Skeletal muscle satellite cell (primary cell): ENCODE measurements around the gene PET100.
A peak's percentile ranks its signal among the peaks of the same experiment; 100 is the strongest.

ENCODE experiments used
- H3K27me3 ChIP-seq: 2 replicates; pipeline ENCODE4 v1.7.0; 2013; ENCODE audit warnings: low read length; ENCODE audit not compliant: control insufficient read depth, insufficient read depth
- H3K36me3 ChIP-seq: 2 replicates; pipeline ENCODE4 v1.7.0; 2013; ENCODE audit warnings: mild to moderate bottlenecking, control low read depth, low read length; ENCODE audit not compliant: insufficient read depth
- H3K4me1 ChIP-seq: 2 replicates; pipeline ENCODE4 v1.7.0; 2013; ENCODE audit warnings: low read length; ENCODE audit not compliant: control insufficient read depth, insufficient read depth
- H3K4me2 ChIP-seq: 2 replicates; pipeline ENCODE4 v1.7.0; 2013; ENCODE audit warnings: mild to moderate bottlenecking, low read length
- H3K4me3 ChIP-seq: 2 replicates; pipeline ENCODE4 v1.7.0; 2013; ENCODE audit warnings: low read length
- H3K9ac ChIP-seq: 2 replicates; pipeline ENCODE4 v1.7.0; 2013; ENCODE audit warnings: mild to moderate bottlenecking, low read depth, low read length, moderate library complexity
- H3K9me3 ChIP-seq: replicated peaks from 2 replicates; pipeline ENCODE4 v1.7.0; 2013; ENCODE audit warnings: mild to moderate bottlenecking, control low read depth, low read length

The PET100 gene

GRCh38 chr19:7662657-7663056 is 33.1 kb downstream of the PET100 start:
- no peak overlapping the region for H3K9ac ChIP-seq
- H3K4me3 ChIP-seq, result no peak overlapping the region
- H3K4me1 ChIP-seq, result no peaks in the 10 kb centered on the region
- H3K36me3 ChIP-seq, result no peaks in the 10 kb centered on the region
- no peaks in the 10 kb centered on the region for H3K9me3 ChIP-seq
- peaks cover 20% of the 10 kb centered on the region for H3K27me3 ChIP-seq
- no peak overlapping the region for H3K4me2 ChIP-seq

- H3K4me1 ChIP-seq, result no peaks in the 10 kb centered on the region
Observed at GRCh38 chr19:7663706-7664105, 34.1 kb downstream of the PET100 start.

GRCh38 chr19:7665076-7665475 is 35.5 kb downstream of the PET100 start:
- Histone ChIP-seq H3K4me2 (no peak overlapping the region), H3K9me3 (no peaks in the 10 kb centered on the region), H3K9ac (no peak overlapping the region), H3K36me3 (no peaks in the 10 kb centered on the region), H3K4me3 (no peak overlapping the region), H3K4me1 (no peaks in the 10 kb centered on the region), H3K27me3 (peaks cover 16% of the 10 kb centered on the region)

More at GRCh38 chr19:7663706-7664105, 34.1 kb downstream of the PET100 start:
- no peaks in the 10 kb centered on the region for H3K36me3 ChIP-seq
- no peaks in the 10 kb centered on the region for H3K9me3 ChIP-seq
- no peak overlapping the region for H3K4me3 ChIP-seq
- no peak overlapping the region for H3K4me2 ChIP-seq
- H3K27me3 ChIP-seq, result peaks cover 11% of the 10 kb centered on the region
- H3K9ac ChIP-seq, result no peak overlapping the region

GRCh38 chr19:7668842-7669241 is 39.2 kb downstream of the PET100 start, which contains the start of gene RETN:
Gene RETN, plus strand, starts transcription at chr19:7669049. Its CDS starts 278 bp downstream, at chr19:7669327.
- Histone ChIP-seq H3K36me3 (no peaks in the 10 kb centered on the region), H3K9me3 (no peaks in the 10 kb centered on the region), H3K27me3 (peaks cover 13% of the 10 kb centered on the region), H3K9ac (no peak within 1 kb of the TSS), H3K4me1 (no peaks in the 10 kb centered on the region), H3K4me2 (no peak within 1 kb of the TSS), H3K4me3 (no peak within 1 kb of the TSS)

GRCh38 chr19:7669641-7670040 is 40.0 kb downstream of the PET100 start:
- H3K9ac ChIP-seq, result no peak overlapping the region
- no peak overlapping the region for H3K4me3 ChIP-seq

GRCh38 chr19:7670150-7670783 is 40.7 kb downstream of the PET100 start:
- Histone ChIP-seq H3K4me2 (no peak overlapping the region), H3K27me3 (peaks cover 13% of the 10 kb centered on the region), H3K36me3 (no peaks in the 10 kb centered on the region), H3K4me1 (no peaks in the 10 kb centered on the region), H3K4me3 (no peak overlapping the region), H3K9ac (no peak overlapping the region), H3K9me3 (no peaks in the 10 kb centered on the region)

More at GRCh38 chr19:7669641-7670040, 40.0 kb downstream of the PET100 start:
- no peak overlapping the region for H3K4me2 ChIP-seq
- H3K36me3 ChIP-seq, result no peaks in the 10 kb centered on the region
- H3K4me1 ChIP-seq, result no peaks in the 10 kb centered on the region
- H3K27me3 ChIP-seq, result peaks cover 13% of the 10 kb centered on the region
- H3K9me3 ChIP-seq, result no peaks in the 10 kb centered on the region

GRCh38 chr19:7670790-7671189 is 41.2 kb downstream of the PET100 start:
- Histone ChIP-seq H3K36me3 (no peaks in the 10 kb centered on the region), H3K4me1 (no peaks in the 10 kb centered on the region), H3K4me2 (no peak overlapping the region), H3K4me3 (no peak overlapping the region), H3K9ac (no peak overlapping the region), H3K27me3 (peaks cover 13% of the 10 kb centered on the region), H3K9me3 (no peaks in the 10 kb centered on the region)

GRCh38 chr19:7672522-7672921 is 42.9 kb downstream of the PET100 start:
- Histone ChIP-seq H3K27me3 (peaks cover 25% of the 10 kb centered on the region), H3K4me3 (no peak overlapping the region), H3K36me3 (no peaks in the 10 kb centered on the region), H3K9ac (no peak overlapping the region), H3K4me2 (no peak overlapping the region), H3K4me1 (no peaks in the 10 kb centered on the region), H3K9me3 (no peaks in the 10 kb centered on the region)

GRCh38 chr19:7674010-7675005 is 44.7 kb downstream of the PET100 start:
- Histone ChIP-seq H3K36me3 (no peaks in the 10 kb centered on the region), H3K9ac (no peak overlapping the region), H3K27me3 (peaks cover 30% of the 10 kb centered on the region), H3K4me3 (no peak overlapping the region), H3K4me2 (peak overlapping the region; percentile 34), H3K9me3 (no peaks in the 10 kb centered on the region), H3K4me1 (no peaks in the 10 kb centered on the region)

GRCh38 chr19:7676376-7676775 is 46.8 kb downstream of the PET100 start:
- H3K4me2 ChIP-seq, result no peak overlapping the region
- no peak overlapping the region for H3K9ac ChIP-seq
- H3K4me3 ChIP-seq, result no peak overlapping the region
- H3K27me3 ChIP-seq, result peaks cover 25% of the 10 kb centered on the region
- H3K36me3 ChIP-seq, result no peaks in the 10 kb centered on the region
- peaks cover 4% of the 10 kb centered on the region for H3K4me1 ChIP-seq
- no peaks in the 10 kb centered on the region for H3K9me3 ChIP-seq

- Histone ChIP-seq H3K9ac (no peak within 1 kb of the TSS), H3K4me3 (no peak within 1 kb of the TSS), H3K4me2 (no peak within 1 kb of the TSS), H3K36me3 (no peaks in the 10 kb centered on the region), H3K4me1 (peaks cover 4% of the 10 kb centered on the region), H3K27me3 (peaks cover 24% of the 10 kb centered on the region), H3K9me3 (no peaks in the 10 kb centered on the region)
Observed at GRCh38 chr19:7676854-7677253, 47.3 kb downstream of the PET100 start, which contains the start of gene MCEMP1. Gene MCEMP1, plus strand, starts transcription at chr19:7677090. Its CDS starts 31 bp downstream, at chr19:7677121.
